Hepatic stellate cell (primary cell): ENCODE results near the gene ALDH1A3.

Experiments used
- DNase-seq: peaks from one replicate; pipeline ENCODE4 v3.0.0; 2011; ENCODE audit warnings: low spot score

ALDH1A3 gene

GRCh38 chr15:100885116-100885515, 5.5 kb downstream of the ALDH1A3 start:
- no peak for DNase-seq

DNA sequence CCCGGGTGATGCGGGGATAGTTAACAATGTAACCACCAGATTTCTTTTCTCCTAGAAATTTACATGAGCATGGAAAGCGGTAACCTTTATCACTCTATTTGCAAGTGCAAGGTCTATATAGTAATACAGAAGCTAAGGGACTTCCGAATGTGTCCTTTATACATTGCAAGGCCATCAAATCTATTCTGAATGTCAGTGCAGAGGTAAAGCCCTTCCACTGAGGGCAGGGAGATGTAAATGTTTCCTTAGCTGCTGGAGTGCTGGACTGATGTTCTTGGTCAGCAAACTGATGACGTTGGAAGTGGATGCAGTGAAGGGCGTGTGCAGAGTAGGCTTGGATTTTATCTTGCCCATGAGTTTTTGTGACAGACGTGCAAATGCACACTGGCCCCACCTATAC, 6.2 kb downstream of the ALDH1A3 start:
- DNase-seq = no peak

GRCh38 chr15:100887211-100887913, 7.7 kb downstream of the ALDH1A3 start:
- DNase-seq = no peak

- no peak for DNase-seq
Measured at GRCh38 chr15:100889385-100890050, 9.9 kb downstream of the ALDH1A3 start.

DNA sequence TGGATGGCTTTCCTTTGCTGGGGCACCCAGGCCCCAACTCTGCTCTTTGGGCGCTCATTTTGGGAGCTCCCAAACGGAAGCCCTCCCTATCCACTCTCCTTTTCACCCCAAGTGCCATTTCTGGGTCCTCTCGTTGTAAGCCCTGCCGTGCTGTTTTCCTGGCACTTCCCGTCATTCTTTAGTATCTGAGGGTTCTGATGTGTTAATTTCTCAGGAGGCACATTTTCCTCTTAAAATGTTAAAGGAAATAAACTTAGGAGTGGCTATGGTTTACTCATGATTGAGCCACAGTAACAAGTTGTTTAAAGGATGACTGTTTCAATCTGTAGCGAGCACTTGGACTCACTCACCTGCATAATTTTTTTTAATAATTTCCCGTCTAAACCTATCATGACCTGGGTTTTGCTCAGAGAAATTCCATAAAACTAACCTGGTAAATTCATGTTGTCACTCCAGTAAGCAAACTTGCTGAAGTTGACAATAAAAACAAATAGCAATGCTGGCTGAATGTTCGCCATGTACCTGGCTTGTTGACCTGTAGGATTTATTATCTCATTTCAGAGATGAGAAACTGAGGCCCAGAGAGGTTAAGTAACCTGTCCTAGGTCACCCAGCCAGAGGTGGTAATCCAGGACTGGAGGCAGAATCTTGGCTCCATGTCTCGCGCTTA, 10.6 kb downstream of the ALDH1A3 start:
- no peak for DNase-seq

GRCh38 chr15:100890850-100891249, 11.2 kb downstream of the ALDH1A3 start:
- DNase-seq = no peak

- no peak for DNase-seq
Measured at GRCh38 chr15:100891307-100892012, 11.8 kb downstream of the ALDH1A3 start.

- DNase-seq = no peak
Measured at GRCh38 chr15:100892013-100892355, 12.4 kb downstream of the ALDH1A3 start.

GRCh38 chr15:100893261-100893963, 13.8 kb downstream of the ALDH1A3 start:
- no peak for DNase-seq

- DNase-seq = no peak
Measured at GRCh38 chr15:100893964-100894295, 14.3 kb downstream of the ALDH1A3 start.

DNA sequence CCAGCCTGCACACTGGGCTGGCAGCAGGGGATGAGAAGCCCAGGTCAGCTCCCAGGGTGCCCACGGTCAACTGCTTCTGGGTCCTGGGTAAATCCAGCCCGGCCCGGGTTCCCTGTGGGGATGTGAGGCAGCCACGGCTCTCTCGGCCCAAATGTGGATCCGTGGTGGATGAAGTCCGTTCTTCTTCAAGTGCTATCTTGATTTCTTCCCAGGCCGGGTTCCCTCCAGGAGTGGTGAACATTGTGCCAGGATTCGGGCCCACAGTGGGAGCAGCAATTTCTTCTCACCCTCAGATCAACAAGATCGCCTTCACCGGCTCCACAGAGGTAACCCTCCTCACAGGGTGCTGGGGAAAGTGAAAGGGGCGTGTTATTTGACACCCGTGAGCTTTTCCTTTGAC, 16.1 kb downstream of the ALDH1A3 start:
- DNase-seq = no peak

DNA sequence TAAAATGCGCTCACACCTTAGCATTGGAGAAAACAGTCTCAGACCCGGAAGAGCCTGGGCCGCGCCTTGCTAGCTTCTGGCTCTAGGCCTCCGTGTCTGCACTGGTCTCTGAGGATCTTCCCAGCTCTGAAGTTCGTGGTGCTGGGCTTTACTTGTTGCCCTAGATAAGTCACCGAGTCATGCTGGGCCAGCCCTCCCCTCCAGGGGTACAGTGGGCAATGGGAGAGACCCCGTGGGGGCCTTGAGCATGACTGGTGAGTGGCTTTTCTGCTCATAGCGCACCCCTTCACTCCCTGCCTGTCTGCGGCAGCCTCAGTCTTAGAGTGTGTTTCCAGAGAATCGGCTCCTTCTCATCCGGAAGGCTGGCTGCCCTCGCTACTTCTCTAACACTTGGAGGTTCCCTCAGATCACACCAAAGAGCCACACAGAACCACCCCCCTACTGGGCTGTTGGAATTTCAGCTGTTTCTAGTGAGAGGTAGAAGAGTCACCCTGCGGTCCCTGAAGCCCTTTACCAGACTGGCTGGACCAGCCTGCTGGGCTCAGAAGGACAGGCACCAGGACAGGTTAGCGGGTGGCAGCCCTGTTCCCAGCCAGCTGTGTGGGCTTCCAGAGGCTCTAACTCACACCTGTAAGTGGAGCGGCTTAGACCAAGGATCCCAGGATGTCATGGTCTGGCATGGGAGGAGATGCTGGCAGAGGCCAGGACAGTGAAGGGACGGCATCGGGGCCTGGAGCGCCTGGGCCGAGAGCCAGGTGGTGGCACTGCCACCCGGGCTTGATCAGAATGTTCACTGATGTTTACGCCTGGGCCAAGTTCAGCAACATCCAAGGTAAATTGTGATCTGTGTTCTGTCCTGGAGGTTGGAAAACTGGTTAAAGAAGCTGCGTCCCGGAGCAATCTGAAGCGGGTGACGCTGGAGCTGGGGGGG, 17.9 kb downstream of the ALDH1A3 start:
- no peak for DNase-seq

DNA sequence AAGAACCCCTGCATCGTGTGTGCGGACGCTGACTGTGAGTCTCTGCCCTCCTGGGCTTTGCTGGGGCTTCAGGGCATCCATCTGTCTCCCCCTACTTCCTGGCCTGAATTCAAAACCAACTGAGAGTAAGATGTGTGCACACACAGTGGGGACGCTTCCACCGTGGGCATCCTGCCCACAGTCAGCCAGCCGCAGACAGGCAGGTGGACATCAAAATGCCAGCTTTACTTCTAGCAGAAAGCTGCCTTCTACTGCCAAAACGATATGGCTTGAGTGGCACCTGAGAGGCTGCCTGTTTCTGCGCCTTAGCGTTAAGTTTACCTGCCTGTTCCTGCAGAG, 18.5 kb downstream of the ALDH1A3 start:
- no peak for DNase-seq

- no peak for DNase-seq
Measured at GRCh38 chr15:100898661-100899462, 19.2 kb downstream of the ALDH1A3 start.

- no peak for DNase-seq
Measured at GRCh38 chr15:100899601-100900000, 20.0 kb downstream of the ALDH1A3 start.

DNA sequence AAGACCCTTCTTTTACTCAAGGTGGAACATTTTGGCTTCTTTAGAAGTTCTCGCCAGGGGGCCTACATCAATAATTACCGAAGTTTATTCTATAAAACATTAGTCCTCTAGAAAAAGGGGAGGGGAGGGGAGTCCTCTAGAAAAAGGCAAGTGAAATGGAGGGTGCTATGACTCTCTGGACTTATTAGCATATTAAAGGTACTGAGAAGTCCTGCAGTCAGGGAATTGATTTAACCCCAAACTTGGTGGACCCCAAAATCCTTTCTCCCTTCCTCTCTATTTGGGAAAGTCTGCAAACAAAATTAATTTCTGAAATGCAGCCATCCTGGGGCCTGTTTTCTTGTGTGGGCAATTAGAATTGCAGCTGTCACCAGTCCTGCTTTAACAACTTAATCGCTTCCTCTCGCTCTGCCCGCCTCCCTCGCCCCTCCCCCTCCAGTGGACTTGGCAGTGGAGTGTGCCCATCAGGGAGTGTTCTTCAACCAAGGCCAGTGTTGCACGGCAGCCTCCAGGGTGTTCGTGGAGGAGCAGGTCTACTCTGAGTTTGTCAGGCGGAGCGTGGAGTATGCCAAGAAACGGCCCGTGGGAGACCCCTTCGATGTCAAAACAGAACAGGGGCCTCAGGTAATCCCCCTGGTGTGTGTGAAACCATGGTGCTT, 20.6 kb downstream of the ALDH1A3 start:
- DNase-seq = no peak

- no peak for DNase-seq
Measured at GRCh38 chr15:100900795-100901169, 21.2 kb downstream of the ALDH1A3 start.

DNA sequence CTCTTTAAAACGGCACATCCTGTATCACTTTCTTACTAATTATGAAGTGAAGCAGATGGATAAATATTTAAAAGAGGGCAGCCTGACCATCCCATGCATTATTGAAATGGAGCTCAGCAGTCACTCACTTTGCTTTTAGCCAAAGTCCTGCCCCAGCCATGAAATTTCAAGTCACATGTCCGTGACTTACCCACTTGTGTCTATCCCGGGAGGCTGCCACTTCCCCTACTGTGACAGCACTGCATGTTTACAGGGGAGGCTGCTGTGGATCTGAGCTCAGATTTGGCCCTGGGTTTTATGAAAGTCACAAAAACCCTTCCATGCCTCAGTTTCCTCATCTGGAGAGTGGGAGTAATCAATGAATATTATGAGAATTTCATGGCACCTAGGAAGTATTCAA, 21.7 kb downstream of the ALDH1A3 start:
- no peak for DNase-seq

- no peak for DNase-seq
Measured at GRCh38 chr15:100901702-100902435, 22.2 kb downstream of the ALDH1A3 start.
